Measurements from ENCODE around the gene PLEKHA5. TPM values are rescaled to one million over a fixed set of nuclear protein-coding genes. Genes with fewer than 3 reads are reported as not detected.

PLEKHA5 gene
- total RNA-seq, 1 experiment from 2014 or later: 6.3 TPM

DNA sequence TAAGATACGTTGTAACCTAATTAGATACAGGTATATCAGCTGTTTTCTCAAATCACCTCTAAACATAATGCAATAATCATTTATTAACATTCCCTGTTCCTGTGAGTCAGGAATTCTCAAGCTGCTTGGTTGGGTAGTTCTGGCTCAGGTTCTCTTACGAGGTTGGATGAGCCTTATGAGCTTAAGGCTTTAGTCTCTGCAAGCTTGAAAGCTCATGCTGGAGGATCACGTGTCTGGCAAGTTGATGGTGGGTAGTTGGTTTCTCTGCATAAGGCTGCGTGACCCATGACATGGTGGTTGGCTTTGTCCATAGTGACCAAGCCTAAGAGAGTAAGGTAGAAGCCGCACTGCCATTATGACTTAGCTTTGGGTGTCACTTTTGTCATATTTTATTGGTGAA, 62.0 kb downstream of the PLEKHA5 start:
- H3K4me1 ChIP-seq (ENCODE audit: control insufficient read depth, insufficient read depth, low read length): no peaks in the 10 kb centered on the region
- H3K4me3 ChIP-seq (ENCODE audit: low read depth in 2 of 2, low read length in 2 of 2): no peak overlapping the region
- intact Hi-C loops (cut with micrococcal nuclease; ENCODE audit: unreplicated experiment): no loop called here
- no peak overlapping the region for H3K27ac ChIP-seq (ENCODE audit: low read length)
- BruUV-seq (replicated peaks): no TSS peak
- ChIA-PET POLR2A (no interaction called here), CTCF (no interaction called here)
- no peaks in the 10 kb centered on the region for H3K27me3 ChIP-seq (ENCODE audit: control insufficient read depth, insufficient read depth, low read length)
- no peak for DNase-seq (ENCODE audit: low read depth, low spot score)
- no peak for ATAC-seq
- no peaks in the 10 kb centered on the region for H3K36me3 ChIP-seq (ENCODE audit: control insufficient read depth, insufficient read depth, low read length)
- TF ChIP-seq CTCF (IDR thresholded peaks at IDR 0.05) (no peak), TCF7L2 (IDR thresholded peaks at IDR 0.05; ENCODE audit: low read depth, low read length) (no peak), SIN3A (IDR thresholded peaks at IDR 0.05; ENCODE audit: borderline replicate concordance, insufficient read depth, low read depth, low read length) (no peak), POLR2AphosphoS5 (IDR thresholded peaks at IDR 0.05; ENCODE audit: low read depth, low read length) (no peak)
- TF ChIP-seq, protein P1, sequence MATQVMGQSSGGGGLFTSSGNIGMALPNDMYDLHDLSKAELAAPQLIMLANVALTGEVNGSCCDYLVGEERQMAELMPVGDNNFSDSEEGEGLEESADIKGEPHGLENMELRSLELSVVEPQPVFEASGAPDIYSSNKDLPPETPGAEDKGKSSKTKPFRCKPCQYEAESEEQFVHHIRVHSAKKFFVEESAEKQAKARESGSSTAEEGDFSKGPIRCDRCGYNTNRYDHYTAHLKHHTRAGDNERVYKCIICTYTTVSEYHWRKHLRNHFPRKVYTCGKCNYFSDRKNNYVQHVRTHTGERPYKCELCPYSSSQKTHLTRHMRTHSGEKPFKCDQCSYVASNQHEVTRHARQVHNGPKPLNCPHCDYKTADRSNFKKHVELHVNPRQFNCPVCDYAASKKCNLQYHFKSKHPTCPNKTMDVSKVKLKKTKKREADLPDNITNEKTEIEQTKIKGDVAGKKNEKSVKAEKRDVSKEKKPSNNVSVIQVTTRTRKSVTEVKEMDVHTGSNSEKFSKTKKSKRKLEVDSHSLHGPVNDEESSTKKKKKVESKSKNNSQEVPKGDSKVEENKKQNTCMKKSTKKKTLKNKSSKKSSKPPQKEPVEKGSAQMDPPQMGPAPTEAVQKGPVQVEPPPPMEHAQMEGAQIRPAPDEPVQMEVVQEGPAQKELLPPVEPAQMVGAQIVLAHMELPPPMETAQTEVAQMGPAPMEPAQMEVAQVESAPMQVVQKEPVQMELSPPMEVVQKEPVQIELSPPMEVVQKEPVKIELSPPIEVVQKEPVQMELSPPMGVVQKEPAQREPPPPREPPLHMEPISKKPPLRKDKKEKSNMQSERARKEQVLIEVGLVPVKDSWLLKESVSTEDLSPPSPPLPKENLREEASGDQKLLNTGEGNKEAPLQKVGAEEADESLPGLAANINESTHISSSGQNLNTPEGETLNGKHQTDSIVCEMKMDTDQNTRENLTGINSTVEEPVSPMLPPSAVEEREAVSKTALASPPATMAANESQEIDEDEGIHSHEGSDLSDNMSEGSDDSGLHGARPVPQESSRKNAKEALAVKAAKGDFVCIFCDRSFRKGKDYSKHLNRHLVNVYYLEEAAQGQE (IDR thresholded peaks at IDR 0.05; ENCODE audit: insufficient read depth in 1 of 2, low read depth in 2 of 2, low read length in 1 of 2): no peak
- no peaks in the 10 kb centered on the region for H3K9me3 ChIP-seq (ENCODE audit: control insufficient read depth, insufficient read depth, low read depth, low read length)
- in situ Hi-C loops (cut with HindIII; ENCODE audit: low pct_unique_long_range_greater_than_20kb, low sequenced_read_pairs): no loop called here

DNA sequence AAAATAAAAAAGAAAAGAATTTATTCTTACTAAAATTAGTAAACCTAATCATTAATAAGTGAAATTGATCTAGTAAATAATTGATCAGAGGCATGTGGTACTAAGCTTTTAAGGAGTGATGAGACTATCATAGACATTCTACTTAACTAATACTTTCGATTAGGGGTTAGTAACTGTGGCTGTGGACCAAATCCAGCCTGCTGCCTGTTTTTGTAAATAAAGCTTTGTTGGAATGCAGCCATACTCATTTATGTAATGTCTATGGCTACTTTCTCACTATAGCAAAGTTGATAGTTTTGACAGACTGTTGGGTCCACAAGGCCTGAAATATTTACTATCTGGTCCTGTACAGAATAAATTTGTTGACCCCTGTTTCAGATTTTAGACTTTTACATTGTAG, 63.2 kb downstream of the PLEKHA5 start:
- Histone ChIP-seq H3K27ac (ENCODE audit: low read length) (no peak overlapping the region), H3K4me3 (ENCODE audit: low read depth in 2 of 2, low read length in 2 of 2) (no peak overlapping the region), H3K9me3 (ENCODE audit: control insufficient read depth, insufficient read depth, low read depth, low read length) (no peaks in the 10 kb centered on the region), H3K27me3 (ENCODE audit: control insufficient read depth, insufficient read depth, low read length) (no peaks in the 10 kb centered on the region), H3K36me3 (ENCODE audit: control insufficient read depth, insufficient read depth, low read length) (no peaks in the 10 kb centered on the region), H3K4me1 (ENCODE audit: control insufficient read depth, insufficient read depth, low read length) (no peaks in the 10 kb centered on the region)
- no peak for TF ChIP-seq TCF7L2 (IDR thresholded peaks at IDR 0.05; ENCODE audit: low read depth, low read length)
- TF ChIP-seq, protein P1 (IDR thresholded peaks at IDR 0.05; ENCODE audit: insufficient read depth in 1 of 2, low read depth in 2 of 2, low read length in 1 of 2): no peak
- TF ChIP-seq CTCF (IDR thresholded peaks at IDR 0.05): no peak
- no peak for TF ChIP-seq SIN3A (IDR thresholded peaks at IDR 0.05; ENCODE audit: borderline replicate concordance, insufficient read depth, low read depth, low read length)
- no peak for TF ChIP-seq POLR2AphosphoS5 (IDR thresholded peaks at IDR 0.05; ENCODE audit: low read depth, low read length)
- BruUV-seq (replicated peaks): no TSS peak
- ATAC-seq (no peak), DNase-seq (ENCODE audit: low read depth, low spot score) (no peak)
- in situ Hi-C loops (cut with HindIII; ENCODE audit: low pct_unique_long_range_greater_than_20kb, low sequenced_read_pairs) (no loop called here), intact Hi-C loops (cut with micrococcal nuclease; ENCODE audit: unreplicated experiment) (no loop called here)
- ChIA-PET POLR2A (no interaction called here), CTCF (no interaction called here)
